T-helper 2 cell (primary cell): ENCODE measurements around the gene ZKSCAN7.
"Not testable (repeated sequence)": the region's sequence is repeated elsewhere in the genome, so short reads cannot be mapped to it uniquely, and the experiment has no call there.

ENCODE experiments used
- DNase-seq, 5 experiments: peaks; one replicate each; pipeline versions ENCODE4 v3.0.0 to v3.0.0-alpha.2; 2012 to 2022
- total RNA-seq, 2 donors: gene quantifications; one replicate each; lab custom pipeline; 2026; lab: John Stamatoyannopoulos, UW

ZKSCAN7 gene
- total RNA-seq, result 0 to 3.8 reads per million in 2 donors

GRCh38 chr3:44554626-44555592 lies at the start of gene ZKSCAN7:
TSS of gene ZKSCAN7 (plus strand) at chr3:44555193. CDS start at chr3:44557048, 1,855 bp downstream.
- peak in 4 of 5 experiments; percentile 12 to 62 (median 16) for DNase-seq

DNA sequence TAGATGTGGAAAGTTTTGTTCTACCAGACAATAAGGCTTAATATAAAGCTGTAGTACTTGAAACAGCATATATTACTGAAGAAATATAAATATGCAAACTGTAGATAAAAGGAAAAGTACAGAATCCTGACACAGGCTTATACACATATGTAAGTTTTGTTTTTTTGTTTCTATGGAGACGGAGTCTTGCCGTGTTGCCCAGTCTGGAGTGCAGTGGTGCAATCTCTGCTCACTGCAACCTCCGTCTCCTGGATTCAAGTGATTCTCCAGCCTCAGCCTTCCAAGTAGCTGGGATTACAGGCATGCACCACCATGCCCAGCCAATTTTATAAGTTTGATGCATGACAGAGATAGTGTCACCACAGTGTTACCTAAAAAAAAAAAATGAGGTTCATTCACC lies 48.4 kb upstream of the ZKSCAN7 start:
- DNase-seq, result no peak

DNA sequence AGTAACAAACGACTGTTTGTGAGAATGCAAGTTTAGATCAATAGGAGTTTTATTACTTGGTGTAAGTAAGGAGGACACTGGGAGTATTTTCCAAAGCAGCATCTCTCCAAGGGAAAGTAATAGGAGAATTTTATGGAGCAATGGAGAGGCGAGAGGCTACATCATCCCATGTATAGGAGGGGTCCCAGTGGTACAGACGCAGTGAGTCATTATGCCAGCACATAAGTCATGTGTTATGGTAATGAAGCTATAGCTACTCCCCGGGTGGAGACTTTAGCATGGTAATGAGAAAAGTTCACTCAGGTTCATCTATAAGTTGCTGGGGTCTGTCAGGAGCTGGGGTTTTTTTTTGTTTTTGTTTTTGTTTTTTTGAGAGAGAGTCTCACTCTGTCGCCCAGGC lies 48.0 kb upstream of the ZKSCAN7 start:
- DNase-seq, result no peak

- DNase-seq, result peak in 1 of 5 experiments; percentile 21
Measured at GRCh38 chr3:44509393-44509921, 45.5 kb upstream of the ZKSCAN7 start.

GRCh38 chr3:44510000-44510368 lies 45.0 kb upstream of the ZKSCAN7 start:
- DNase-seq, result peak in 2 of 5 experiments; percentile 4 to 34

DNA sequence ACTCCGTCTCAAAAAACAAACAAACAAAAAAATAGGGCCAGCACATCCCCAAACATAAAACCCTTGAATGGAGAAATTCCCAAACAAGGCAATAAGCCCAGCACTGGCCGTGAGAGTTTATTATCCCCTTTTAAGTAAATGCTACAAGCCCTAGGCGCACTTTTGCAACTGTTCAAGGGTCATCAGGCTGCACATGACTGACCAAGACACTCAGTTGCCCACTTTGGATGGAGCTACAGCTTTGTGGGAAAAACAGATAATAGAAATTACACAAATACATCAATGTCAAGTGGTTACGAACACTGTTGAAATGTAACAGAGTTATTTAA lies 43.8 kb upstream of the ZKSCAN7 start:
- no peak for DNase-seq

- no peak for DNase-seq
Measured at GRCh38 chr3:44513513-44513912, 41.5 kb upstream of the ZKSCAN7 start.

DNA sequence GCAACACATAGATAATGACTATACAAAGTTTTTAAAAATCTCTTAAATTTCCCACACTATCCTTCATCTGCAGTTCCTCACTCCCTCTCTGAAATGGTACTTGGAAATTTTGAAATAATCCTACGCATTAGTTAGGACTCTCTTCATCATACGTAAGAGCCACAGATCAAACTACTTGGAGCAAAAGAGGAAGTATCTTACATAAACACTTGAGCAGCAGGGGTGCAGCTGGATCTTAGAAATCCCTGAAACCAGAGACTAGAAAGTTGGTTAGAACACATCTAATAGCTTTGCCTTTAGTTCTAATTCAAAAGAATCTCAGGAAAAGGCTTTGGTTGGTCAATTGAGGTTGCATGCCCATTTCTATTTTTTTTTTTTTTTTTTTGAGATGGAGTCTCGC lies 38.8 kb upstream of the ZKSCAN7 start:
- no peak for DNase-seq

- DNase-seq, result no peak
Measured at GRCh38 chr3:44518782-44519156, 36.2 kb upstream of the ZKSCAN7 start.

- DNase-seq, result no peak
Measured at GRCh38 chr3:44521721-44522120, 33.3 kb upstream of the ZKSCAN7 start.

DNA sequence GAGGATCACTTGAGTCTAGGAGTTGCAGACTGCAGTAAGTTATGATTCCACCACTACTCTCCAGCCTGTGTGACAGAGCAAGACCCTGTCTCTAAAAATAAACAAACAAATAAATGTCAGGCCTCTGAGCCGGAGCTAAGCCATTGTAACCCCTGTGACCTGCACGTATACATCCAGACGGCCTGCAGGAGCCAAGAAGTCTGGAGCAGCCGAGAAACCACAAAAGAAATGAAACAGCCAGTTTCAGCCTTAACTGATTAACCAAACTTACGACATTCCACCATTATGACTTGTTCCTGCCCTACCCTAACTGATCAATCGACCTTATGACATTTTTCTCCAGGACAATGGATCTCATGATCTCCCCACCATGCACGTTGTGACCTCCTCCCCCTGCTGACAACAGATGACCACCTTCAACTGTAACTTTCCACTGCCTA lies 32.5 kb upstream of the ZKSCAN7 start:
- no peak for DNase-seq

DNA sequence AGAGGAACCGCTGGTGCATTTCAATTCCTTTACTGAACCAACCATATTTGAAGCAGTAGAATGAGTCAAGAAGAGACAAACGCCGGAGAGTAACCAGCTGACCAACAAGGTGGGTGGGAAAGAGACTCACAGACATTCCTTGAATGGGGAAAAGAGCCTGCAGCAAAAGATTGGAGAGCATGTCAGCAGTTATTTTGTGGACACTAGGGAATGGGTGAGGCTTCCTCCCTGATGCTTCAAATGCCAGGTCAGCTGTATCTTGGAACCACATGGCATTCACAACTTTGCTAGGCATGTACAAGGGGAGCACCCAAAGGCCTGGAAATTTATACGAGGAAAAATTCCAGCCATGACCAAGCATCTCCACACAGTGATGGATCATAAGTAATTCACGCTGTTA lies 29.9 kb upstream of the ZKSCAN7 start:
- DNase-seq, result no peak

- peak in 1 of 5 experiments; percentile 37 for DNase-seq
Measured at GRCh38 chr3:44529927-44530326, 25.1 kb upstream of the ZKSCAN7 start.

GRCh38 chr3:44530911-44531310 lies 24.1 kb upstream of the ZKSCAN7 start:
- no peak for DNase-seq

DNA sequence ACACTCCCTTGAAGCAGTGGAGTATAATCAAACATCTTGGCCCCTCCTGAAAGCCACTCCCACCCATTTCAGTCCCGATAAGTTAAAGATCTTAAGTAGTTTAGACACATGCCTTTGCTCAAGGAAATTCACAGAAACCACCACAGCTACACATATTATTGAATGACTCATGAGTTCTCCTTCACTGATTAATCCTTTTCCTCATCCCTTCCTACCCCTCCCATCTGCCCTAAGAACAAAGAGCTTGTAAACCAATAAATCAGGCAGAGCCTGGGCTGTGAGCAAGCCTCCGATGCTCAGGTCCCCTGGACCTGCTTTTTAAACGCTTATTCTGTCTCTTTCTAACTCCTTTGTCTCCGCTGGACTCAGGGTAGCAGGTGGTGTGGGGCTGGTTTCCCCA lies 20.3 kb upstream of the ZKSCAN7 start:
- not testable (repeated sequence) for DNase-seq

GRCh38 chr3:44535364-44535763 lies 19.6 kb upstream of the ZKSCAN7 start:
- DNase-seq, result no peak

DNA sequence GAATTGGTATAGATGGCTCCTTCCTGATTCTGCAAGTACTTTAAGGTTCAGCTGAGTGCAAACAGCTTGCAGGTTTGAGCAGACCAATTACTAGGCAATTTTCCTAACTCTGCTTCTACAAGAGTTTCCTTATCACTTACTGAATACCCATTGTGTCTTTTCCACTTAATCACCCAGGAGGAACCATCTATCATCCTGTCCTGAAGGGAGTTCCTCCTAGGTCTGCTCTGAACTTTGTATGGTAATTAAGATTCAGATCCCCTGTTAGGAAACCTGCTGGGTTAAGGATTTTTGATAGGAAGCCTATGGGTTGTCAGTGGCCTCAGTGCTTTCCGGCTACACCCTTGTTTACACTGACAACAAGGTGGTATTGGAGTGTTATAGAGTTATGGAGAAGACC lies 10.2 kb upstream of the ZKSCAN7 start:
- DNase-seq, result not testable (repeated sequence)

- DNase-seq, result peak in 1 of 5 experiments; percentile 7
Measured at GRCh38 chr3:44555723-44556122, 730 bp downstream of the ZKSCAN7 start.

- no peak for DNase-seq
Measured at GRCh38 chr3:44557074-44557473, 2.1 kb downstream of the ZKSCAN7 start.

DNA sequence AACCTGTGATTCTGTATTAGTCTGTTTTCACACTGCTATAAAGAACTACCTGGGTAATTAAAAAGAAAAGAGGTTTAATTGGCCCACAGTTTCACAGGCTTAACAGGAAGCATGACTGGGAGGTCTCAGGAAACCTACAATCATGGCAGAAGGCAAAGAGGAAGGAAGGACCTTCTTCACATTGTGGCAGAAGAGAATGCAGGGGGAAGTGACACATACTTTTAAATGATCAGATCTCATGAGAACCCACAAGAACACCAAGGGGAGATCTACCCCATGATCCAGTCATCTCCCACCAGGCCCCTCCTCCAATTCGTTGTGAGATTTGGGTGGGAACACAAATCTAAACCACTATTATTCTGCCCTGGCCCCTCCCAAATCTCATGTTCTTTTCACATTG lies 6.1 kb downstream of the ZKSCAN7 start:
- DNase-seq, result no peak

DNA sequence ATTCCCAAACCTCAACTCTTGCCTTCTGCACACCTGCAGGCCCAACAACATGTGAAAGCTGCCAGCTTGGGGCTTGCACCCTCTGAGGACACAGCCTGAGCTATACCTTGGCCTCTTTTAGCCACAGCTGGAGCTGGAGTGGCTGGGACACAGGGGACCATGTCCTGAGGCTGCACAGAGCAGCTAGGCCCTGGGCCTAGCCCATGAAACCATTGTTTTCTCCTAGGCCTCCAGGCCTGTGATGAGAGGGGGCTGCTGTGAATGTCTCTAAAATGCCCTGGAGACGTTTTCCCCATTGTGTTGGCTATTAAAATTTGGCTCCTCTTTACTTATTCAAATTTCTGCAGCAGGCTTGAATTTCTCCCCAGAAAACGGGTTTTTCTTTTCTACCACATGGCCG lies 7.2 kb downstream of the ZKSCAN7 start:
- DNase-seq, result no peak

GRCh38 chr3:44568561-44568960 lies 13.6 kb downstream of the ZKSCAN7 start:
- DNase-seq, result no peak

GRCh38 chr3:44571024-44571423 lies 16.0 kb downstream of the ZKSCAN7 start:
- no peak for DNase-seq

- no peak for DNase-seq
Measured at GRCh38 chr3:44576613-44577012, 21.6 kb downstream of the ZKSCAN7 start.
